Measurements from ENCODE around the gene ZBTB7C. TPM values are rescaled to one million over a fixed set of nuclear protein-coding genes. Genes with fewer than 3 reads are reported as not detected.

ZBTB7C gene
- total and polyA plus RNA-seq, 2 of the 4 experiments (the other 2 are of a cell fraction): not detected

DNA sequence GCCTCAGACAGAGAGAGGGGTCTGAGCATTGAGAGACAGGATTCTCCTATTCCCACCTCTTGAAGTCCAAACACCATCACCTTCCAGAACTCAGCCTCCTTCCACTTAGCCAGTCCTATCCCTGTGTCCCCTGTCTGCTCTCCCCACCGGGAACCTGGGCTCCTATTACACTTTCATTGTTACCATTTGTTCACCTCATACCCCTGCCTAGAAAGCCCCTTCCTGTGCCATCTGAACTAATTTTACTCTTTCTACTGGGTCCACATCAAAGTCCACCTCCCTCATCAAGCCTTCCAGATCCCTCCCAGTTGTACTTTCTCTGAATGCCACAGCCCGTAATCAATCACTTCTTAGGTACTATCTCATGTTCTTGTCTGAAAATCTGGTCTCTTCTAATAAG, 220.6 kb downstream of the ZBTB7C start:
- ChIA-PET POLR2A (ENCODE audit: unreplicated experiment) (no interaction called here), CTCF (no interaction called here)
- Histone ChIP-seq H2BK15ac (ENCODE audit: low read depth, low read length) (no peak overlapping the region), H3K9me3 (ENCODE audit: control insufficient read depth, insufficient read depth, low read length) (no peaks in the 10 kb centered on the region), H2AFZ (replicated peaks; ENCODE audit: low read length, poor library complexity) (no peak overlapping the region), H2AK9ac (replicated peaks; ENCODE audit: low read depth, low read length, poor library complexity) (no peak overlapping the region), H3K9ac (ENCODE audit: low read depth, low read length) (no peak overlapping the region), H3K9me1 (ENCODE audit: insufficient read depth, low read length) (no peaks in the 10 kb centered on the region), H4K91ac (ENCODE audit: insufficient read depth, low read depth, low read length) (no peak overlapping the region), H3K4me2 (ENCODE audit: low read depth, low read length) (no peak overlapping the region), H3K27ac (ENCODE audit: insufficient read depth, low read length) (no peak overlapping the region), H2BK5ac (ENCODE audit: low read depth, low read length, poor library complexity, severe bottlenecking) (no peak overlapping the region), H3K56ac (ENCODE audit: extremely low read depth, insufficient read depth, low read length) (no peak overlapping the region), H3K79me1 (ENCODE audit: low read depth in 1 of 2, low read length in 2 of 2) (no peaks in the 10 kb centered on the region), H3K4me1 (ENCODE audit: control insufficient read depth, insufficient read depth, low read length) (no peaks in the 10 kb centered on the region), H4K8ac (ENCODE audit: low read depth in 2 of 2, low read length in 2 of 2) (no peak overlapping the region), H2BK20ac (ENCODE audit: low read depth, low read length) (no peak overlapping the region), H3K36me3 (ENCODE audit: control insufficient read depth, insufficient read depth, low read length) (no peaks in the 10 kb centered on the region), H2AK5ac (ENCODE audit: low read depth, low read length) (no peak overlapping the region), H4K5ac (ENCODE audit: low read depth, low read length) (no peak overlapping the region), H2BK120ac (ENCODE audit: low read depth, low read length) (no peak overlapping the region), H3K18ac (ENCODE audit: low read depth, low read length) (no peak overlapping the region), H3K23ac (ENCODE audit: low read depth, low read length) (no peak overlapping the region), H3K27me3 (ENCODE audit: control insufficient read depth, insufficient read depth, low read length) (peaks cover 11% of the 10 kb centered on the region), H3K4me3 (ENCODE audit: insufficient read depth, low read depth, low read length) (no peak overlapping the region), H3K4ac (ENCODE audit: low read depth, low read length) (no peak overlapping the region), H3K14ac (replicated peaks; ENCODE audit: low read depth, low read length) (no peak overlapping the region), H4K20me1 (ENCODE audit: insufficient read depth, low read length) (no peaks in the 10 kb centered on the region)
- dilution Hi-C loops (cut with HindIII; ENCODE audit: low sequenced_read_pairs, unreplicated experiment): no loop called here
- ATAC-seq (ENCODE audit: low read depth) (no peak), DNase-seq (no peak)
- WGBS, 2 experiments (ENCODE audit: extremely low coverage in 2 of 2, insufficient read length in 1 of 2): 58% methylated on average over 2 of the region's 2 CpGs; no CpG with 5 or more reads in 1 of the 2 experiments
- in situ Hi-C loops (cut with MboI; ENCODE audit: low sequenced_read_pairs): no loop called here
- intact Hi-C loops (cut with micrococcal nuclease): no loop called here
- TF ChIP-seq MAFK (IDR thresholded peaks at IDR 0.05; ENCODE audit: low read depth, low read length) (no peak), RCOR1 (IDR thresholded peaks at IDR 0.05; ENCODE audit: insufficient replicate concordance, low read length) (no peak), MXI1 (IDR thresholded peaks at IDR 0.05; ENCODE audit: borderline replicate concordance, low read depth, low read length) (no peak), BHLHE40 (IDR thresholded peaks at IDR 0.05; ENCODE audit: low read depth, low read length) (no peak)
- TF ChIP-seq, protein P1, sequence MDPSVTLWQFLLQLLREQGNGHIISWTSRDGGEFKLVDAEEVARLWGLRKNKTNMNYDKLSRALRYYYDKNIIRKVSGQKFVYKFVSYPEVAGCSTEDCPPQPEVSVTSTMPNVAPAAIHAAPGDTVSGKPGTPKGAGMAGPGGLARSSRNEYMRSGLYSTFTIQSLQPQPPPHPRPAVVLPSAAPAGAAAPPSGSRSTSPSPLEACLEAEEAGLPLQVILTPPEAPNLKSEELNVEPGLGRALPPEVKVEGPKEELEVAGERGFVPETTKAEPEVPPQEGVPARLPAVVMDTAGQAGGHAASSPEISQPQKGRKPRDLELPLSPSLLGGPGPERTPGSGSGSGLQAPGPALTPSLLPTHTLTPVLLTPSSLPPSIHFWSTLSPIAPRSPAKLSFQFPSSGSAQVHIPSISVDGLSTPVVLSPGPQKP (IDR thresholded peaks at IDR 0.05; ENCODE audit: borderline replicate concordance, low read depth, low read length): no peak
- BruUV-seq (replicated peaks): no TSS peak
